Esophagus squamous epithelium (tissue), 5 donors: ENCODE measurements around the gene RDH13. TPM values are rescaled to one million over a fixed set of nuclear protein-coding genes. Genes with fewer than 3 reads are reported as not detected.

ENCODE experiments used
- DNase-seq: peaks from one replicate; lab custom pipeline; 2025; lab: John Stamatoyannopoulos, UW
- H3K27ac ChIP-seq, 4 donors: fragments of 200-600 bp; sonication (generic); one replicate each; pipeline ENCODE4 v1.5.1; 2016 to 2019; ENCODE audit warnings: mild to moderate bottlenecking in 1 of 4
- H3K27me3 ChIP-seq, 4 donors: fragments of 200-600 bp; sonication (generic); 1 replicate in 3 of 4; 2 replicates in 1 of 4; pipeline versions ENCODE4 v1.5.1 to v1.6.0; 2017 to 2021; ENCODE audit warnings: antibody characterized with exemption in 1 of 4
- H3K36me3 ChIP-seq, 3 donors: fragments of 200-600 bp; sonication (generic); one replicate each; pipeline ENCODE4 v1.5.1; 2016 to 2019
- H3K4me1 ChIP-seq, 3 donors: fragments of 200-600 bp; sonication (generic); one replicate each; pipeline ENCODE4 v1.5.1; 2017 to 2019
- H3K4me3 ChIP-seq, 4 donors: fragments of 200-600 bp; sonication (generic); 1 replicate in 3 of 4; 2 replicates in 1 of 4; pipeline ENCODE4 v1.5.1; 2016 to 2019; ENCODE audit warnings: mild to moderate bottlenecking in 2 of 4, moderate library complexity in 1 of 4
- H3K9me3 ChIP-seq, 3 donors: fragments of 200-600 bp; sonication (generic); one replicate each; pipeline ENCODE4 v1.5.1; 2016 to 2019
- POLR2A ChIP-seq, 4 donors: fragments of 450-650 bp; IDR thresholded peaks; one replicate each; pipeline ENCODE4 v1.6.1; 2017; ENCODE audit warnings: antibody characterized with exemption in 4 of 4, mild to moderate bottlenecking in 4 of 4, moderate library complexity in 3 of 4
- WGBS, 2 donors: methylation state at CpG; one replicate each; pipeline ENCODE4 v1.1.5; 2018; 5-methylcytosine and 5-hydroxymethylcytosine counted together
- intact Hi-C: fragments of 100-400 bp; cut with DNase I; formaldehyde crosslinking; loops from one replicate; pipeline ENCODE4 v1.15.0; 2022
- total RNA-seq, 4 donors: library from RNA; depleted of rRNA; stranded (reverse); fragments of >200 nt; gene quantifications; one replicate each; pipeline ENCODE4 v1.1.0, GENCODE V29; 2016
- TF ChIP-seq, protein P1 (sequence below), 6 experiments: fragments of 450-650 bp in 4 of 6; fragments of 200-600 bp in 2 of 6; sonication (generic) in 2 of 6; IDR thresholded peaks; one replicate each; pipeline ENCODE4 v1.5.1; 2016 to 2019; ENCODE audit warnings: antibody characterized with exemption in 6 of 6, mild to moderate bottlenecking in 4 of 6, moderate library complexity in 4 of 6
- donor health status: DM: yes; HTN: yes; CAD: no.

Gene RDH13
- total RNA-seq, 4 donors from 2014 or later, result 32.2 to 68.0 (median 41.4) TPM

DNA sequence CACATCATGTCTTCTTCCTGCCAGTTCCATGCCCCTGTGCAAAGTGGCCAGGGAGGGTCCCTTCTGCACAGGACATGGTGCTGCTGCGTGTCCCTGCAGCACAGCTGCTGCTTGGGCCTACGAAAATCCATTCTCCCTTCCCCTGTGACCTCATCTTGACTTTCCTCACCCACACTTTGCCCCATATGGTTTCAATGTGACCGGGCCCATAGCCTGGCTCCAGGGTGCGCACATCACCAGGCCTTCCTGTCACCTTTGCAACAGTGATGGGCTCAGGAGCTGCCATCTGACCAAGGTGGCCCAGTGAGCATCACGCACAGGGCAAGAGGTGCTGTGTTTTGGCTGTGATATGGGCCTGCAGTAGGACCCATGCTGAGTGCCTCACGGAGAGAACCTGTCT, 43.6 kb upstream of the RDH13 start:
- intact Hi-C loops, result no loop called here
- H3K36me3 ChIP-seq, result peaks cover 5 to 66% (median 16%) of the 10 kb centered on the region in 3 donors

DNA sequence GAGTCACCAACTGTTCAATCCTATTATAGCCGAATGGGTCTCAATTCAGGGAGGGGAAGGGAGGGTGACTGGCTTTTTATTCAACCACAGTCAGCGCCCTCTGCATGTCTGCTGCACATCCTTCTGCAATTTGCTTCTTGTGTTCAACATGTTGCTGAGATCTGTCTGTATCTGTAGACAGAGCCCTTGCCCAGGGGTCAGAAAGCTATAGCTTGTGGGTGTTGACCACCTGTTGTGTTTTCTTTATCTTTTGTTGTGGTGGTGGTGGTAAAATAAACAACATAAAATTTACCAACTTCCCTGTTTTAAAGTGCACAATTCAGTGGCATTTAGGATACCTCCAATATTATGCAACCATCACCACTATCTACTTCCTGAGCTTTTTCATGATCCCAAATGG, 42.3 kb upstream of the RDH13 start:
- H3K36me3 ChIP-seq, result peaks cover 5 to 73% (median 20%) of the 10 kb centered on the region in 3 donors
- intact Hi-C loops, result no loop called here
- WGBS, 2 donors, result 87 to 90% methylated on average over 2 of the region's 2 CpGs

More for the DNA sequence above, 43.6 kb upstream of the RDH13 start:
- TF ChIP-seq, protein P1, sequence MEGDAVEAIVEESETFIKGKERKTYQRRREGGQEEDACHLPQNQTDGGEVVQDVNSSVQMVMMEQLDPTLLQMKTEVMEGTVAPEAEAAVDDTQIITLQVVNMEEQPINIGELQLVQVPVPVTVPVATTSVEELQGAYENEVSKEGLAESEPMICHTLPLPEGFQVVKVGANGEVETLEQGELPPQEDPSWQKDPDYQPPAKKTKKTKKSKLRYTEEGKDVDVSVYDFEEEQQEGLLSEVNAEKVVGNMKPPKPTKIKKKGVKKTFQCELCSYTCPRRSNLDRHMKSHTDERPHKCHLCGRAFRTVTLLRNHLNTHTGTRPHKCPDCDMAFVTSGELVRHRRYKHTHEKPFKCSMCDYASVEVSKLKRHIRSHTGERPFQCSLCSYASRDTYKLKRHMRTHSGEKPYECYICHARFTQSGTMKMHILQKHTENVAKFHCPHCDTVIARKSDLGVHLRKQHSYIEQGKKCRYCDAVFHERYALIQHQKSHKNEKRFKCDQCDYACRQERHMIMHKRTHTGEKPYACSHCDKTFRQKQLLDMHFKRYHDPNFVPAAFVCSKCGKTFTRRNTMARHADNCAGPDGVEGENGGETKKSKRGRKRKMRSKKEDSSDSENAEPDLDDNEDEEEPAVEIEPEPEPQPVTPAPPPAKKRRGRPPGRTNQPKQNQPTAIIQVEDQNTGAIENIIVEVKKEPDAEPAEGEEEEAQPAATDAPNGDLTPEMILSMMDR (IDR thresholded peaks at IDR 0.05), result no peak
- no peak for TF ChIP-seq POLR2A (IDR thresholded peaks at IDR 0.05)
- no peak overlapping the region for H3K27ac ChIP-seq
- no peak for DNase-seq
- no peaks in the 10 kb centered on the region for H3K27me3 ChIP-seq
- peaks cover 0 to 12% (median 0%) of the 10 kb centered on the region in 3 donors for H3K4me1 ChIP-seq
- no peak overlapping the region for H3K4me3 ChIP-seq
- 90 to 96% methylated on average over 3 to 6 of the region's 6 CpGs for whole genome bisulfite sequencing, 2 donors
- peaks cover 0 to 6% (median 0%) of the 10 kb centered on the region in 3 donors for H3K9me3 ChIP-seq

DNA sequence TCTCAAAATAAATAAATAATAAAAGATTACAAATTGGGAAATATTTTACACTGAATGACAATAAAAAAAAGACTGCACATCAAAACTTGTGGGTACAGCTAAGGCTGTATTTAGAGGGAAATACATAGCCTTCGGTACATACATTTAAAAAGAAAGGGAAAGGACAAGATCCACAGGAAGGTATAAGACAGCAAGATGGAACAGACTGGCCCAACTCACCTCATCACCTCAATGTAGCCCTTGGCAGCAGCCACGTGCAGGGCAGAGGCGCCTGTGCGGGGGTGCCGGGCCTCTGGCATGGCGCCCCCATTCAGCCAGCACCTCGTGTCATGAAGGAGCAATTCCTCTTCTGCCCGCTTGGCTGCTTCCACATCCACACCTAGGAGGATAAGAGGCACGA, 40.2 kb upstream of the RDH13 start:
- intact Hi-C loops, result no loop called here
- Histone ChIP-seq H3K36me3 (peaks cover 5 to 73% (median 19%) of the 10 kb centered on the region in 3 donors), H3K27ac (no peak overlapping the region), H3K4me3 (no peak overlapping the region), H3K9me3 (peaks cover 0 to 6% (median 0%) of the 10 kb centered on the region in 3 donors), H3K4me1 (peaks cover 0 to 28% (median 3%) of the 10 kb centered on the region in 3 donors), H3K27me3 (no peaks in the 10 kb centered on the region)
- WGBS, 2 donors, result 96 to 100% methylated on average over 3 to 9 of the region's 9 CpGs
- TF ChIP-seq, protein P1 (IDR thresholded peaks at IDR 0.05), result no peak
- no peak for TF ChIP-seq POLR2A (IDR thresholded peaks at IDR 0.05)
- DNase-seq, result no peak

More for the DNA sequence above, 42.3 kb upstream of the RDH13 start:
- Histone ChIP-seq H3K4me3 (no peak overlapping the region), H3K27ac (no peak overlapping the region), H3K27me3 (no peaks in the 10 kb centered on the region), H3K4me1 (peaks cover 0 to 16% (median 0%) of the 10 kb centered on the region in 3 donors), H3K9me3 (peaks cover 0 to 6% (median 0%) of the 10 kb centered on the region in 3 donors)
- no peak for TF ChIP-seq POLR2A (IDR thresholded peaks at IDR 0.05)
- TF ChIP-seq, protein P1 (IDR thresholded peaks at IDR 0.05), result no peak
- no peak for DNase-seq

DNA sequence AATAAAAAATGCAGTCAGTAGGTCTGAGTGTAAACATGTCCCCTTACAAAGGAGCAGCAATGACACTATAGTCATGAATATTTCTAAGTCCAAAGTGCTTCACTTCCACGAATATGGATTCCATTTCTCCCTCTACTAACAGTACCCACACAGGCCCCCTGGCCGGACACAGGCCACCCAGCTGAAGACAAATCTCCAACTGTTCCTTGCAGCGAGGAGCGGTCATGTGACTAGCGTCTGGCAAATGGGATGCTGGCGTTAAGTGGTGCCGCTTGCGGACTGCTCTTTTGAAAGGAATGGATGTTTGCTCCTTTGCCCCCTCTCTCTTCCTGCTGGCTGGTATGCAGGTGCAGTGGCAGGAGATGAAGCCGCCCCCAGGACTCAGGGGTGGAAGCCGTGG, 38.3 kb upstream of the RDH13 start:
- Histone ChIP-seq H3K36me3 (peaks cover 5 to 77% (median 20%) of the 10 kb centered on the region in 3 donors), H3K27me3 (no peaks in the 10 kb centered on the region)
- WGBS, 2 donors, result 72 to 79% methylated on average over 6 to 8 of the region's 10 CpGs

More for the DNA sequence above, 38.3 kb upstream of the RDH13 start:
- TF ChIP-seq, protein P1 (IDR thresholded peaks at IDR 0.05), result no peak
- no peak for TF ChIP-seq POLR2A (IDR thresholded peaks at IDR 0.05)
- Histone ChIP-seq H3K9me3 (peaks cover 0 to 6% (median 0%) of the 10 kb centered on the region in 3 donors), H3K4me1 (peaks cover 0 to 28% (median 3%) of the 10 kb centered on the region in 3 donors), H3K27ac (no peak overlapping the region), H3K4me3 (no peak overlapping the region)
- no peak for DNase-seq
- intact Hi-C loops, result no loop called here
